Measurements from ENCODE around the gene ANKFY1.
A peak's percentile ranks its signal among the peaks of the same experiment; 100 is the strongest.
"Not testable (repeated sequence)": the region's sequence is repeated elsewhere in the genome, so short reads cannot be mapped to it uniquely, and the experiment has no call there.

ANKFY1 gene

DNA sequence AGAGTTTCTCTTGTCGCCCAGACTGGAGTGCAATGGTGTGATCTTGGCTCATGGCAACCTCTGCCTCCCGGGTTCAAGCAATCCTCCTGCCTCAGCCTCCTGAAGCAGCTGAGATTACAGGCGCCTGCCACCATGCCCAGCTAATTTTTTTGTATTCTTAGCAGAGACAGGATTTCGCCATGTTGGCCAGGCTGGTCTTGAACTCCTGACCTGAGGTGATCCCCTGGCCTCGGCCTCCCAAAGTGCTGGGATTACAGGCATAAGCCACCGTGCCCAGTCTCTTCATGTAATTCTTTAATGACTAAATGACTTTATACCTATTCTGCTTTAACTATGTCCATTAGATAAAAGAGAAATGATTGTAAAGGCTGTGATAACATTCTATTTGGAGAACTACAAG lies 8.5 kb downstream of the ANKFY1 start:
- DNase-seq: not testable (repeated sequence)

DNA sequence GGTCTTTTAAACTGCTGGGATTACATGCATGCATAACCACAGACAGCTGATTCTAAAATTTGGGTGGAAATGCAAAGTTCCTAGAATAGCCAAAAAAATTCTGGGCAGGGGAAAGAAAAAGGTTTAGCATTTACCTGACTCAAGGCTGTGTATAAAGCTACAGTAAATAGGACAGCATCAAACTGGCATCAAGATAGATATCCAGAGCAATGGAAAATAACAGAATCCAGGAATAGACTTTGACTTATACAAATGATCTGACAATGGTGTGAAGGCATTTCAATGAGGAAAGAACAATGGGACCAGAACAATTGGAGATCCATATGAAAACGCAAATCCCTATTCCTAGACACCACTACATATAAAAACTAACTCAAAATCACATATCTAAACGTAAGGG lies 12.9 kb downstream of the ANKFY1 start:
- no peak for DNase-seq

DNA sequence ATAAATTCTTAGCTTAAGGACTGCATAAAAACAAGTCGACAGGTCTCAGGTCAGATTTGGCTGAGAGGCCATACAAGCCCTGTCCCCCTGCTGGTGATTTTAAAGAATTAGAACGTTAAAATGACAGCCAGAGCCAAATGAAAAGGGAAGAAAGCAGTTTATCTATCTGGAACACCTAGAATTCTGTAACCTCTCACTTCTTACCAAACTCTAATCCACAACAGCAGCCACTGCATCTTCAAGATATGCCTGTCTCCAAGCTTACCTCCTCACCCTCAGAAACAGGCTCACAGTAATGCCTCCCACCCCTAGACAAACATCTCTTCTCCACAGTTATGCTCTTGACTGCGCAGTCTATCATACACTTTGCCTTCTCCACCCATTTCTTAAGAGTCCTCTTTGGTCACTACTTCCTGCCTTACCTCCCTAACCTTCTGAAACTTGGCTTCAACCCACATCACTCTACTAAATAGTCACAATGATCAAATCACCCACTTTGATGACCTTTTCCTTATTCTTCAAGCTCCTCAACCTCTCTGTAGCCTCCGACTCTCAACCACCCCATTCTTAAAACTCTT lies 14.2 kb downstream of the ANKFY1 start:
- peak; percentile 50 for DNase-seq

- no peak for DNase-seq
These were observed 15.1 kb downstream of the ANKFY1 start for GRCh38 chr17:4248504-4249277.

GRCh38 chr17:4247971-4248388 lies 15.8 kb downstream of the ANKFY1 start:
- peak; percentile 53 for DNase-seq

- DNase-seq: peak; percentile 18
These were observed 16.3 kb downstream of the ANKFY1 start for GRCh38 chr17:4247361-4247970.

DNA sequence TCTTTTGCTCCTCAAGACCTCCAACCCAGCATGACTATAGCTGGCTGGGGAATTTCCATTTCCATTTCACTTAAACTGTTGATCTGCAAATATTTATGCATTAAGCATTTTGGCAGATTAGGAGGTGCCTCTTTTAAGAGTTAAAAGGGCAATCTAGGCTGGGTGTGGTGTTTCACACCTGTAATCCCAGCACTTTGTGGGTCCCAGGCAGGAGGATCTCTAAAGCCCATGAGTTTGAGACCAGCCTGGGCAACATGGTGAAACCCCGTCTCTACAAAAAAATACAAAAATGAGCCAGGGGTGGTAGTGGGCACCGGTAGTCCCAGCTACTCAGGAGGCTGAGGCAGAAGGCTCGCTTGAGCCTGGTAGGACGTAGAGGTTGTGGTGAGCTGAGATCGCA lies 17.1 kb downstream of the ANKFY1 start:
- no peak for DNase-seq

GRCh38 chr17:4241535-4241934 lies 22.2 kb downstream of the ANKFY1 start:
- no peak for DNase-seq

- DNase-seq: no peak
These were observed 27.3 kb downstream of the ANKFY1 start for GRCh38 chr17:4236456-4236855.

- DNase-seq: no peak
These were observed 28.2 kb downstream of the ANKFY1 start for GRCh38 chr17:4235372-4236279.

GRCh38 chr17:4234401-4234800 lies 29.4 kb downstream of the ANKFY1 start:
- DNase-seq: no peak

DNA sequence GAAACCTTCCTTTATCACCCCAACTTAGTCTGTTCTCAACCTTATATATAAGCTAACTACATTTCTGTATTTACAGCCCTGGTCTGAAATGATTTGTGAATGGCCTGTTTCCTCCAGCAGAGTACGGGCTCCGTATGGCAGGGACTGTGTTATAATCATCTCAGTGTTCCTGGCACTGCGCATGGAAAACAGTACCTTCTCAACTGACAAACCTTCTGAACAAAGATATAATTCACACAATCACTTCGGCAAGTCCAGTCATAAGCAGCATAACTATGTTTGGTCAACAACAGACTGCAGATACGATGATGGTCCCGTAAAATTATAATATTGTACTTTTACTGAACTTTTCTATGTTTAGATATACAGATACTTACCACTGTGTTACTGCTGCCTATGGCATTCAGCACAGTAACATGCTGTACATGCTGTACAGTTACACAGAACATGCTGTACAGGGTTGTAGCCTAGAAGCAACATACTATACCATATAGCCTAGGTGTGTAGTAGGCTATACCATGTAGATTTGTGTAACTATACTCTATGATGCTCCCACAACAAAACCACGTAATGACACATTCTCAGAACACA lies 30.0 kb downstream of the ANKFY1 start:
- no peak for DNase-seq

GRCh38 chr17:4232168-4232813 lies 31.5 kb downstream of the ANKFY1 start:
- no peak for DNase-seq

DNA sequence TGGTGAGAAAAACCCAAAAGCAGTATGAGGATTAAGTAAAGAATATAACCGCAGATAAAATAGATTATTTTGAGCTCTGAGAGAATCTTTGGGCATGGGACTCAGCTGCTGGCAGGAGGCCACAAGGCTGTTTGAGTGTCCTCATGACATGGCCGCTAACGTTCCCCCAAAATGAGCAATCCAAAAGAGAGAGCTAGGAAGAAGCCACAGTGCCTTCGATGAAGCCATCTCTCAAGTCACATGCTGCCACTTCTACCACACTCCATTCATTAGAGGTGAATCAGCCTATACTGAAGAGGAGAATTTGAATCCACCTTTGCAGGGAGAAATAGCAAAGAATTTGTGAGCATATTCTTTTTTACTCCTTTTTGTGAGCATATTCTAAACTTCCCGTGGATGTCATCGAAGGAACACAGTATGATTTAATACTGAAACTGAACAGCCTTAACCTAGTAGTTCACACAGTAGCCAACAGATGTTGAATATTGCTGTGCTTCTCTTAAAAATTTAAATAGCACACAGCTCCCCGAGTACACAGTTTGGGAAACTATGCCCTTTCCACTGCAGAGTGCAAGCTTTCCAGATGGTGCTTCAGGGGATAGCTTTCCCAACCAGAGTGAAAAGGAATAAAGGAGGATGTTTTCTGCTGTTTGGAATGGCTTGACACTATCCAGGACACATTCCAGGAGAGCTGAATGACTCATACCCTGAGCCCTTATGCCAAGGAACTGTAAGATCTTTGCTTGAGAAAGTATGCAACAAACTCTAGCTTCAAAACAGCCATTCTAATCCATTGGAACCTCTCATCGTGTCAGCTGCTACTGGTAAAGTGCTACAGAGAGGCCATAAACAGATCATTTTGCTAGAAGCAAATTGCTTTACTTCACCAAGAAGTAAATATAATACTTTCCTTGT lies 33.9 kb downstream of the ANKFY1 start:
- DNase-seq: no peak

- no peak for DNase-seq
These were observed 41.7 kb downstream of the ANKFY1 start for GRCh38 chr17:4221899-4222659.

GRCh38 chr17:4221163-4221562 lies 42.6 kb downstream of the ANKFY1 start:
- DNase-seq: no peak

DNA sequence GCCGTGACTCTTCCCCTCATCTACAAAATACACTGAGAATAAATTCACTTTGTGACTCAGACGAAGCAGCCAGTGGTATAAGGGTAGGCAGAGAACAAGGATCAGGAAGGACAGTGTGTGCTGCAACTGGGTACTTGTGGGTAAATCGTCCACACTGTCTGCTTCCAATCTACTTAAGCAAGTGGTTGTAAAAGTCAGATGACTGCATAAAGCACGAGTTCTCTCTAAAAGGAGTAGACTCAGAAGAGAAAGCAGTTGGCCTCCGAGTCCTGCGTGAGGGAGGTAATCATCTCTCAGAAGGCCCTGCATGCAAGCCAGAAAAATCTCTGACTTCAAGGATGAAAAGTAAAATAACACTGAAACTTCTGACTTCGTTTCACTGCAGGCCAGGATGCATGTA lies 43.1 kb downstream of the ANKFY1 start:
- DNase-seq: no peak

DNA sequence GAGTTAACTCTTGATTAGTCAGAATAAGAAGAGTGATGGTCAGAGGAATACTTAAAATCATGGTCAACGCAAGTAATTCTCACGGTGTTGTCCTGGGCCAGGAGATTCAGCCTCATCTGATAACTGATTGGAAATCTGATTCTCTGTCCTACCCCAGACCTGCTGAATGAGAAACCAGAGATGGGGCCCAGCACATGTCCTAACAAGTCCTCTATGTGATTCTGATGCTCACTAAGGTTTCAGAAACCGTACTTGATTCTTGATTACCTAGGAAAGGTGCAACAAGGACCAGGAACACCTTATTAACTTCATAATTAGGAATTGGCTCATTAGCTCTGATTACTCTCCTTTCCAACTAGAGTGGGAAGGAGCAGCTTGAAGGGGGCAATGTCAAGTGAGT lies 44.5 kb downstream of the ANKFY1 start:
- DNase-seq: no peak

DNA sequence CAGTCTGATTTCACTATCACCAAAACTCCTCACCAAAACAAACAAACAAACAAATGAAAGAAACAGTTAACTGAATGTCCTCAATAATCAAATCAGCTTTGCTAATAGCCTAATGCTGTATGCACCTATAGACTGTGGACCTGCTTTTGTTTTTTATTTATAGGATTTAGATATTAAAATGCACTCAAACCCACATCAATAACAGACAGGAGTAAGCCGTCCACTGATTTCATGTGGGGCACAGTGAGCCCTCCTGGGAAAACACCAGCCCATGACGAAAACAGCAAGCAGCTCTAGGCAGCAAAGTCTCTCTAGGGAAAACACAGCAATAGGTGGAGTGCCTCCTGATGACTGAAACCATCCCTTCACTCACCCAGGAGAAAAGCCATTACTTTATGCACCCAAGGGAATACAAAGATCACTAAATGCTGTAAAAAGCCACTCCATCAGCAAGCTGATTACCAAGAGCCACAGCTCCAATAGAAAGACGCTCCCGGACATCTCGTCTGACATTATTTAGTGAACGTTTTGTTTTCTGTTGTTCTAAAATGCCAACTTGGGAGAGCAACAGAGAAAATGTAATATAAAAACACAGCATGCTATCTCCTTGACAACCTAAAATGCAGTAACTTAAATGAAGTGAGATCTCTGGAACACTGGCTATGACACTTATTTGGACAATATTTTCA lies 47.8 kb downstream of the ANKFY1 start:
- DNase-seq: no peak

- DNase-seq: no peak
These were observed 49.6 kb downstream of the ANKFY1 start for GRCh38 chr17:4214157-4214556.
